ENCODE measurements around the gene CRYBB1. TPM values are rescaled to one million over a fixed set of nuclear protein-coding genes. Genes with fewer than 3 reads are reported as not detected.

The CRYBB1 gene
- polyA plus RNA-seq, 1 of the 3 experiments (the other 2 are of a cell fraction) = 0.05 TPM

DNA sequence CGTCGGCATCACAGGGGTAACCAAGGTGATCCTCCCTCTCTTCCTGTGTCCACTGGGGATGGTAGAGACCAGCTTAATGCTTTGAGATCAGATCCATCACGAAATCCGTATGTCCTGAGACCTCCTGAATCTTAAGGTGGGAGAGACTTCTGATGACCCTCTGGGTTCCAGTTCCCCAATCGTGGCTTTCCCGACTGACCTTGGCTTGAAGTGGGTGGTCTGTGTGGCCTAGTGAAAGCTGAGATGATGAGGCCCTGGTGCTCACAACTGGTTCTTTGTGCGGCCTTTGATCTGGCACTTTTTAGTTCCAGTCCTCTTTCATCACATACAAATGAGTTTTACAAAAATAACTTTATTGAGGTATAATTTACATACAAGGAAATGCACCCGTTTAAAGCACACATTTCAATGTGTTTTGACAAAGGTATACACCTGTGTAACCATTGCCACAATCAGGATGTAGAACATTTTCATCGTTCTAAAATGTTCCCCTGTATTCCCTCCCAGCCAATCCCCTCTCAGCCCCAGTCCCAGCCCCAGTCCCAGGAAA lies 45.6 kb upstream of the CRYBB1 start (continued):
- TF ChIP-seq USF2 (IDR thresholded peaks at IDR 0.05; ENCODE audit: borderline replicate concordance, low read depth, low read length) (no peak), RFX5 (IDR thresholded peaks at IDR 0.05; ENCODE audit: low read length) (no peak), FOXJ3 (CRISPR knock-in tag; IDR thresholded peaks at IDR 0.05) (no peak), YY1 (IDR thresholded peaks at IDR 0.05; ENCODE audit: low read depth) (no peak), CTCF (IDR thresholded peaks at IDR 0.05) (no peak)

- WGBS (ENCODE audit: low lambda C conversion rate) = 83% methylated on average over 2 of the region's 2 CpGs
- no peak overlapping the region for H3K4me2 ChIP-seq
- no peak for DNase-seq
- POLR2A ChIA-PET = no interaction called here
- H3K79me2 ChIP-seq (ENCODE audit: insufficient read depth) = no peaks in the 10 kb centered on the region
- TF ChIP-seq TAF1 (IDR thresholded peaks at IDR 0.05; ENCODE audit: borderline replicate concordance, low read depth, low read length) (no peak), IRF3 (IDR thresholded peaks at IDR 0.05; ENCODE audit: low read depth, low read length) (no peak), ZBTB33 (IDR thresholded peaks at IDR 0.05; ENCODE audit: borderline replicate concordance, low read depth) (no peak), CHD2 (IDR thresholded peaks at IDR 0.05; ENCODE audit: low read length, partially characterized antibody) (no peak), FOXM1 (IDR thresholded peaks at IDR 0.05; ENCODE audit: low read depth) (no peak), EP300 (IDR thresholded peaks at IDR 0.05; ENCODE audit: borderline replicate concordance in 1 of 2, low read depth in 1 of 2, low read length in 1 of 2) (no peak), YY1 (IDR thresholded peaks at IDR 0.05; ENCODE audit: low read depth) (no peak), NRF1 (IDR thresholded peaks at IDR 0.05; ENCODE audit: low read depth, low read length) (no peak), JUND (IDR thresholded peaks at IDR 0.05) (no peak), FOXJ3 (CRISPR knock-in tag; IDR thresholded peaks at IDR 0.05) (no peak), MXI1 (IDR thresholded peaks at IDR 0.05; ENCODE audit: low read depth, low read length) (no peak), GABPA (IDR thresholded peaks at IDR 0.05; ENCODE audit: low read depth) (no peak), TEAD4 (IDR thresholded peaks at IDR 0.05; ENCODE audit: borderline replicate concordance, insufficient read depth) (no peak), POLR2AphosphoS5 (IDR thresholded peaks at IDR 0.05; ENCODE audit: low read depth, low read length) (no peak), FOSL2 (IDR thresholded peaks at IDR 0.05; ENCODE audit: borderline replicate concordance, low read depth) (no peak), RXRA (IDR thresholded peaks at IDR 0.05; ENCODE audit: borderline replicate concordance, low read depth) (no peak)
- TF ChIP-seq, protein P1, sequence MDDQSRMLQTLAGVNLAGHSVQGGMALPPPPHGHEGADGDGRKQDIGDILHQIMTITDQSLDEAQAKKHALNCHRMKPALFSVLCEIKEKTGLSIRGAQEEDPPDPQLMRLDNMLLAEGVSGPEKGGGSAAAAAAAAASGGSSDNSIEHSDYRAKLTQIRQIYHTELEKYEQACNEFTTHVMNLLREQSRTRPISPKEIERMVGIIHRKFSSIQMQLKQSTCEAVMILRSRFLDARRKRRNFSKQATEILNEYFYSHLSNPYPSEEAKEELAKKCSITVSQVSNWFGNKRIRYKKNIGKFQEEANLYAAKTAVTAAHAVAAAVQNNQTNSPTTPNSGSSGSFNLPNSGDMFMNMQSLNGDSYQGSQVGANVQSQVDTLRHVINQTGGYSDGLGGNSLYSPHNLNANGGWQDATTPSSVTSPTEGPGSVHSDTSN (IDR thresholded peaks at IDR 0.05) = no peak
- no peak overlapping the region for H3K4me3 ChIP-seq (ENCODE audit: low read depth in 2 of 2, low read length in 1 of 2)
- H3K27me3 ChIP-seq (ENCODE audit: insufficient read depth) = no peaks in the 10 kb centered on the region
- no peaks in the 10 kb centered on the region for H3K36me3 ChIP-seq (replicated peaks in 1 of 2; ENCODE audit: control insufficient read depth in 1 of 2, insufficient read depth in 2 of 2, low read length in 1 of 2)
- H3K4me1 ChIP-seq (ENCODE audit: control insufficient read depth in 1 of 2, insufficient read depth in 2 of 2, low read depth in 1 of 2, low read length in 1 of 2) = peaks cover 7 to 10% of the 10 kb centered on the region in 2 experiments; a peak in 2 of 4 replicates
- no peak overlapping the region for H3K27ac ChIP-seq (ENCODE audit: low read depth in 2 of 2, low read length in 1 of 2)
- no peak overlapping the region for H3K9ac ChIP-seq
- H2AFZ ChIP-seq (ENCODE audit: low read depth) = no peak overlapping the region
- CTCF ChIA-PET = interaction anchor here (1.4 kb wide), 1 partner anchor 298 kb away, joined by 4 read pairs; no protein-coding TSS in a partner anchor
- H3F3A ChIP-seq (replicated peaks; ENCODE audit: insufficient read depth) = peaks cover 12% of the 10 kb centered on the region
- H3K9me3 ChIP-seq = no peaks in the 10 kb centered on the region
- no peaks in the 10 kb centered on the region for H4K20me1 ChIP-seq (ENCODE audit: insufficient read depth)
- no peaks in the 10 kb centered on the region for H3K9me2 ChIP-seq
Observed at GRCh38 chr22:26662160-26662559, 44.3 kb upstream of the CRYBB1 start.
